Activated gamma-delta T cell treated with Interleukin-2 at 50 U/mL for 16 hours (primary cell): ENCODE results near the gene B4GALT6.

Experiments
- DNase-seq: peaks from one replicate; pipeline ENCODE4 v3.0.0-alpha.2; 2020

Gene B4GALT6

DNA sequence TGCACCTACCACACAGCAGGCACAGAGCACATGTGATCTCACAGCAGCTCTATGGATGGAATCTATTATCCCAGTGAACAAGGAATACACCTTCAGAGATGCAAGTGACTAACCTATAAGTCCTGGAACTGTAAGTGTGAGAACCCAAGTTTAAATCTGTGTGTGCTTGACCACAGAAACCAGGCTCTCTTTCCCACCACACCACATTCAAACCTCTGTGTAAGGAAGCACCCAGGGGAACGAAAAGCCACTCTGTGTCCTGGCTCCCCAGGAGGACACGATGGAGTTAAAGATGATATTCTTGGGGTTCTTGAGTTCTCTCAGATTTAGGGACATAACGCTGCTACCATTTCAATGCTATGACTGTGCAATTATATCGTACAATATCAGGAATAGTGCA is 53.8 kb downstream of the B4GALT6 start:
- DNase-seq, result no peak

DNA sequence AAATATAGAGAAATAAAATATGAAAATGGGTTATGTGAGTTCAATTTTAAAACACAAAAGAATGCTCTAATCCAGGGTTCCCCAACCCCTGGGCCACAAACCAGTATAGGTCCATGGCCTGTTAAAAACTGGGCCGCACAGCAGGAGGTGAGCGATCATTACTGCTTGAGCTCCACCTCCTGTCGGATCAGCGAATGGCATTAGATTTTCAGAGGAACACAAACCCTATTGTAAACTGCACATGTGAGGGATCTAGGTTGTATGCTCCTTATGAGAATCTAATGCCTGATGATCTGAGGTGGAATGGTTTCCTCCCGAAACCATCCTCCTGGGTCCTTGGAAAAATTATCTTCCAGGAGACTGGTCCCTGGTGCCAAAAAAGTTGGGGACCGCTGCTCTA is 58.0 kb downstream of the B4GALT6 start:
- DNase-seq, result no peak

DNA sequence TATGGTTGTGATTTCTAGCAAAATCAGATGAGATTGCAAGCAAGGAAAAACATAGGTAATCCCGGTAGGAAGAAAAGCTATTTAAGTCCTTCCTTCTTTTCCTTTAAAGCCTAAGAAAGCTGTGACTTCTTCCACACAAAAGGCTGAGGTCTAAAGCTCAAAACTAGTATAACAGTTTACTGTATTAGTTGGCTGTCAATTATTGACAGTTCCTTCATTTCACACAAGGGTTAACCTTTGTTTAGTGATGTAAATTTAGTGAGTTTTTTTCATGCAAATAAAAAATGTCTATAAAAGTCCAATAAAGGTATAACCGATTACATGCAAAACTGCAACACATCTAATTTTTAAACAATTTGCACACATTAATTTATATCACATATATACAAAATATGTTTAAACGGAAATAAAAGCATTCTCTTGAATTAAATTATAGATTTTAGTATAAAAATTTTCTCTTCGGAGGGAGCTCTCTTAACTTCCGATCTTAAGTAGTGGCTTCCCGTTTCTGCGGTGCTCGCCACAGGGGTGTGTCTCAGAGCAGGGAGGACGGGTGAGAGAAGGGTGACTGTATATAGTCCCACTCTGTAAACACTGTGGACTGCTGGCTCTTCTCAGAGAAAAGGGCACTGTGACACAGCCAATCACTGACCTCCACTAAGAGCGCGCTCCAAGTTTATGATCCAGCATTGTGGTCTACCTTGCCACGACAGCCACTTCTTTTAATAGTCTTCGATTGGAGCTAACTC is 59.3 kb downstream of the B4GALT6 start:
- DNase-seq, result no peak

DNA sequence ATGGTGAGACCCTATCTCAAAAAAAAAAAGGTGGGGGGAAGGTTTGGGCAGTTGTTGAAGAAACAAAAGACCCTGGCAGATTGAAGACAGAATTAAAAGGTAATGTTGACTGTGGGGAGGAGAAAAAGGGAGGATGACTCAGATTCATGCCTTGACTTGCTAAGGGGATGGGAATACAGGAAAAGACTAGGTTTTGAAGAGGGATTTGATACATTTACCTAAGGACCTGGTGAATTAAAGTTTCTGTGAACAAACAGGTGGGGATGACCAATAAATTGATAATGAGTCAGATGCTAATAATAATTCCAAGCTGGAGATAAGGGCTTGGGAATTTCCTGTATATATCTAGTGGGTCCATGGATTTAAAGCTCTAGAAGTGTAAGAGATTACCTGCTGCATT is 65.1 kb downstream of the B4GALT6 start:
- DNase-seq, result no peak

DNA sequence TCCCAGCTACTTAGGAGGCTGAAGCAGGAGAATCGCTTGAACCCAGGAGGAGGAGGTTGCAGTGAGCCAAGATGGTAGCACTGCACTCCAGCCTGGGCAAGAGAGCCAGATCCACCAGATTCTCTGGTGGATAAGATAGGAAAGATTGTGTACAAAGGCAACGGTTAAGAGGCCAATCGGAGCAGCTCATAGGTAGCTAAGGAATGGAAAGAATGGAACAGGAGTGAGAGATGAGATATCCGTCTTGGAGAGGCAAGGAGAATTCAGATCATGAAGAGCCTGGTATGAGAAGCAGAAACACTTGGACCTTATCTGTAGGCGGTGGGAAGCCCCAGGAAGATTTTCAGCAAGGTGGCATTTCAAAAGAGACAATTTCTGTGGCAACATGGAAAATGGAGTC is 65.6 kb downstream of the B4GALT6 start:
- DNase-seq, result no peak

DNA sequence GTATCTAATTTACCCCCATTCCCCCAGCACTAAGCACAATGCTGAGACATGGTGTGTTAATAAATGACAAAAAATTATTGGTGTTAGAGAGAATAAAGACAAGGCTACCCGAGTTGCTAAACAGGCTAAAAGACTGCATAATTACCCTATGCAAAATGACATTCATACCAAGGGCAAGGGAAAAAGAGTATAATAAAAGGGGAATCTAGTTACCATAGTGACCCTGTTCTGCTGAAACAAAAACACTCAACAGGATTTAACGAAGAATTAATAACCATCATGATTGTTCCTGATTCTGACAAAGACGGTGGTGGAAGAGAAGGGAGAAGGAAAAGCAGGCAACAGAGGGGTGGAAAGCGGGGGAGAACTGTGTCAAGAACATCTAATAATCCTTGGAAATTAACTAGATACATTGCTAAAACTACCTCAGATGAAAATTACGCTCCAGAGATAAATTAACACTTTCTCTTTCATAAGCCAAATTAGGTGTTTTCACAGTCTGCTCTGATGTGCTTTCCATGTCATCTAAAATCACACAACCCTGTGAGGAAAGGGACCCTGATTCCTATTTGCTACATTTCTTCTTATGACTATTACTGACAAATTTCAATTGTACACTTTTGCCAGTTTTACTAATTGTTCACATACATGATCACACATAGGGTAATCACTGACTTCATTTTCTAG is 67.2 kb downstream of the B4GALT6 start:
- DNase-seq, result no peak

DNA sequence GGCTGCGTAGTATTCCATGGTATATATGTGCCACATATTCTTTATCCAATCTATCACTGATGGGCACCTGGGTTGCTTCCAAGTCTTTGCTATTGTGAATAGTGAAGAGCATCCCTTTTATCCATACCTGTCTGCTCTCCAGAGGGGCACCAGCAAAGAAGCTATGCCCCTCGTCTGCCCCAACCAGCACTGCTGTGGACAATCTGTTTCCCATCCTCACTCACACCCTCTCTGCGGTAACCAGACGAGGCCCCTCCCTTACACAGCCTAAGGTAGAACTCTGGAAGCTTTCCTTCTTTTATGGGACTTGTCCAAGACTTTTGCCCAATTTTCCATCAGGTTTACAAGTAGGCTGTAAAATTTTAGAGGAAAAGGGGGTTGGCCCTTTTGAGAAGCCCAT is 67.8 kb downstream of the B4GALT6 start:
- DNase-seq, result no peak

DNA sequence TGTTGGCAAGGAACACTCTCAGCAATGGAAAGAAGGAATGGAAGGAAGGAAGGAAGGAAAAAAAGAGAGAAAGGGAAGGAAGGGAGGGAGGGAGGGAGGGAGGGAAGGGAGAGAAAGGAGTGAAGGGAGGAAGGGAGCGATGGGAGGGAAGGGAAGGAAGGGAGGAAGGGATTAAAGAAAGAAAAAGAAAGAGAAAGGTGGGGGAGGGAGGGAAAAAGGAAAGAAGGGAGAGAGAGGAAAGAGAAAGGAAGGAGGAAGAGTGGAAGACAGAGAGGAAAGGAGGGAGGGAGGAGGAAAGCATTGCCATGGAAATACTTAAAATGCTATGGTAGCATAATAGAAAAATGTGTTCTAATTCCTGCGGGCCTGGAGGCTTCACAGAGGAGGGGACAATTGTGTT is 70.3 kb downstream of the B4GALT6 start:
- DNase-seq, result no peak

DNA sequence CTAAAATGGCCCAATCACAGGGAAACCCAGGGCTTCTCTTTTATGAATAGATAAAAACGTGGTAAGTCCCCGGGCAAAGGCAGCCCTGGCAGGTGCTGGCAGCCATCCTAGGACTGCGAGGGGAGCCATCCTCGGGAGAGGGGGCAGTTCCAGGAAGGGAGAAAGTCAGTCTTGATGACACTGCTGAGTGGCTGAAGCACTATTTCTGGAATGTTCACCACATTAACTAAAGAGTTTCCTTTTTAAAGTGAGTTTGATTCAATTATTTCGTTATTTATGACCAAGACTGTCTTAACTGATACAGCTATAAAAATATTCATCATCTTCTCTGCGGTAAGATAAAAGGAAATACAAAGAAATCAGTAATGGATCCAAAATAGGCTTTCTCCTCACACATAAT is 72.3 kb downstream of the B4GALT6 start:
- no peak for DNase-seq

DNA sequence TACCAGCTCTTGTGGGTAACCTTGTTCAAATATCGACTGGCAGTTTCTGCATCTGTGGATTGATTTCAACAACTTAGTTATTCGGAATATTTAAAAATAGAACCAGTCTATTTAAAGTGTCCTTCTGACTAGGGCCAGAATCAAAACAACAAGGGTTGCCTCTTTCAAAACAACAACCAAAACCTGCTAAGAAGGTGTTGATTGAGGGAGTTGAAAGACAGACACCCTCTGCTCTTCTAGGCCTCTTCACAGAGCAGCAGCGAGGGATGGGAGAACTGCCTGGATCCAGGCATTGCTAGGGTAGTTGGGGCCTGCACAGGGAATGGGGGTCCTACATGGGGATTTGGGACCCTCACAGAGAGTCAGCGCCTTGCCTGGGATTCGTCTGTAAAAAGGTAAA is 72.9 kb downstream of the B4GALT6 start:
- no peak for DNase-seq

DNA sequence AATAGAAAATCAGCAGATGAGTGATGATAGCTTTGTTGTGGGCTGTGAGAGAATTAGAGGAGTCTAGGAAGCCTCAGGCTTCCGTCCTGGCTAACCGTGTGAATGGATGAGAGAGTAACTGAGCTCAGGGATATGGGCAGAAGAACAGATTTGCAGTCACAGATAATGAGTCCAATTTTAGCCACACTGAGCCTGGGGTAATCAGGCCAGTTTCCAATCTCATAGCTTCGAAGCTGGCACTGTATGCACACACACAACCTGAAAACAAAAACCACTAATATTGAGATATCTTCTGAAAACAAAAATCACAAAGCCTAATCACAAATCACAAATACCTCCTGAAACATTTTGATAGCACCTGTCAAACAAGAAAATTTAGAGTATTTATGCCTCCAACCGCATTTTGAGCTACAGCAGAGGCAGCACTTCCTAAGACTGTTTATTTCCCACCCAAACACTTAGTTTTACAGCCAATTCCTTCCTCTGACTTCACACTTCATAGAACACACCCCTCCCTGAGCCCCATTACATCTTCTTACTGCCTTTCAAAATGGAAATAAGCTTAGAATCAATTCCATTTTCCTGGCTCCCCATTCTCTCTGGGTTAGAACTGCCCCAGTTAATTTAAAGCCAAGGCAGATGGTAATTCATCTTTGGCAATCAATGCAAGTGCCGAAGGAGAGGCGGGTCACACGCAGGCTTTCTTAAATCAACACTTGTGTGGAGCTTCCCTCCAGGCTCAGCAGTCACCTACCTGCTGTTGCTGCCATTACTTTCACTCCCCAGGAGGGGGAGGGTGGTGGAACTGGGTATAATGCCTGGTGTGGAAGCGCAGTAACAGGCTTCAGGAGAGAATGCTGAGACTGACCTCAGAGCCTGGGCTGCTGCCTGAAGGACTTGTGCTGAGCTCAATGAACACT is 73.8 kb downstream of the B4GALT6 start:
- DNase-seq, result no peak

DNA sequence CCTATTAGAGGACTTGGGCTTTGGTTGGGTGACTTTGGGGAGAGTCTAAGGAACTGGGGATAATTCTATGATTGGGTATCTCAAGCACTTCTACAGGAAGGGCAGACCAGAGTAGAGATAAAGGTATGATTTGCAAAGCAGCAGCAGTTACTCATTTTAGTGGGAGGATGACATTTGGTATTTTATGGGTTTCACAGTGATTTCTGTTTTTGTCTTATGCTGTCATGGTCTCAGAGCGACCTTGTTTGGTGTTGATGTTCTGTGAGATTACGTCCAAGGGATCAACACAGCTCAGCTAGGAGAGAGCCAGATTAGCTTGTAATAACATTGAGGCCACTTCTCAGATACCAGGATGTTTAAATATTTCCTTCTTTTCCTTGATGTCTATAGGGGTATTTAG is 74.5 kb downstream of the B4GALT6 start:
- DNase-seq, result no peak

DNA sequence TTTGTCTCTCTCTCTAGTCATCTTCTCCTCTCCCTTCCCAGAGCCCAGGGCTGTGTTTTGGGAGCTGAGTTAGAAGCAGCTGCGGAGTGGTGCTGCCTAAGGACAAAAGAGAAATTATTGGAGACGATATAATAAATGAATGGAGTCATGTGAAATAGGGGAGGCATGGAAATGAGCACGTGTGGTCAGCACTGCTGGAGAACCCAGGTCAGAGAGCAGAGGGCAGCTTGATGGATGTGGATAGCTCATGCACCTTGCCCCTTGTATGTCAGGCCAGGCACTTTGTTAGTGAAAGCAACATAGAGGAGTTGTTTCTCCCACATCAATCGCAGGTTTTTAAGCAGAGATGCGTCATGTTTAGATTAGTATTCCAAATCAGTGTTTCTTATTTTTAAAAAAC is 77.0 kb downstream of the B4GALT6 start:
- DNase-seq, result no peak

DNA sequence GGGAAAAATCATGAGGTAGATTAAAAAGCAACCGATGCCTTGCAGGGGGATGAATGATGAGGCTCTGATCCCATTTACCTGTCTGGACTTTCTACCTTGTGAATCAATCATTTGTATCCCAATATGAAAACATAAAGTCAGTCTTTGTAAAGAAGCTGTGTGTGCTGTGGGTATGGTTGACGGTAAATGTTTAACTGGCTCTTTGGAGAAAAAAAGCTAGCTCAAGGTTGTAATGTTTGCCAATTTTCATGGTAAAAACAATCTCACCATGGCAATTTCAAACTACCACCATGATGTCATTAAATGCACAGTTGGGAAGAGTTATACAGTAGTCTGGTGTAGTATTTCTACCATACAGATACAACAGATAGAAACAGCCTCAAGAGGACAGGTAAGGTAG is 78.1 kb downstream of the B4GALT6 start:
- DNase-seq, result no peak

DNA sequence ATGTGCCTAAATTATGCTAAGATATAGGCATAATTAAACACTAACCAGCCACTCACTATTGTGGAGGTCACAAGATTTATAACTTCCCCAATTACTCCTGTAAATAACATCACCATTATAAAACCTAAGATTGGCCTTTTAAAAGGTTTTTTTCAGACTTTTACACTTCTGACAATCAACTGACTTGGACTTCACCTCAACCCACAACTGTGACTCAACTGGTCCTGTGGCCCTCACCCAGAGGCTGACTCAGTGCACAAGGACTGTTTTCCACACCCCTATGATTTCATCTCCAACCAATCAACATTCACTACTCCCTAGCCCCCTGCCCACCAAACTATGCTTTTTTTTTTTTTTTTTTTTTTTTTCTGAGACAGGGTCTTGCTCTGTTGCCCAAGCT is 81.1 kb downstream of the B4GALT6 start:
- DNase-seq, result no peak

DNA sequence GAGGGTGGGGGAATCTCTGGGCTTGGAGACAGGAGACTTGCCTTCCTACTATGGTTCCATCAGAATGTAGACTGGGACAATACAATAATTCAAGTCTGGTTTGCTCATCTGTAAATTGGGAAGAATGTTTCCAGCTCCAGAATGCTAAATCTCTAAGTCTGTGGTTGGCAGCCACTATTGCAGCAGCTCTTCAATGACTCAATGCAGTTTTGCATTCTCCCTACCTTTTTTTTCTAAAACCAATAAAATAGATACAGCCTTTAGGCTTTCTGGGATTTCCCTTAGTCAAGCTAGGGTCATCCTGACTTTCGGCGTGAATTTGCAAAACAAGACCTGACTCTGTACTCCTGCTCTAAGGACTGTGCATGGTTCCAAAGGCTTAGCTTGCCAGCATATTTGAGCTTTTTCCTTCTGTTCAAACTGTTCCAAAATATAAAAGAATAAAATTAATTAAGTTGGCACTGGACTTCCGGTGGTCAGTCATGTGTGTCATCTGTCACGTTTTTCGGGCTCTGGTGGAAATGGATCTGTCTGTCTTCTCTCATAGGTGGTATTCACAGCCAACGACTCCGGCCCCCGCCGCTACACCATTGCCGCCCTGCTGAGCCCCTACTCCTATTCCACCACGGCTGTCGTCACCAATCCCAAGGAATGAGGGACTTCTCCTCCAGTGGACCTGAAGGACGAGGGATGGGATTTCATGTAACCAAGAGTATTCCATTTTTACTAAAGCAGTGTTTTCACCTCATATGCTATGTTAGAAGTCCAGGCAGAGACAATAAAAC is 86.2 kb downstream of the B4GALT6 start:
- DNase-seq, result no peak

DNA sequence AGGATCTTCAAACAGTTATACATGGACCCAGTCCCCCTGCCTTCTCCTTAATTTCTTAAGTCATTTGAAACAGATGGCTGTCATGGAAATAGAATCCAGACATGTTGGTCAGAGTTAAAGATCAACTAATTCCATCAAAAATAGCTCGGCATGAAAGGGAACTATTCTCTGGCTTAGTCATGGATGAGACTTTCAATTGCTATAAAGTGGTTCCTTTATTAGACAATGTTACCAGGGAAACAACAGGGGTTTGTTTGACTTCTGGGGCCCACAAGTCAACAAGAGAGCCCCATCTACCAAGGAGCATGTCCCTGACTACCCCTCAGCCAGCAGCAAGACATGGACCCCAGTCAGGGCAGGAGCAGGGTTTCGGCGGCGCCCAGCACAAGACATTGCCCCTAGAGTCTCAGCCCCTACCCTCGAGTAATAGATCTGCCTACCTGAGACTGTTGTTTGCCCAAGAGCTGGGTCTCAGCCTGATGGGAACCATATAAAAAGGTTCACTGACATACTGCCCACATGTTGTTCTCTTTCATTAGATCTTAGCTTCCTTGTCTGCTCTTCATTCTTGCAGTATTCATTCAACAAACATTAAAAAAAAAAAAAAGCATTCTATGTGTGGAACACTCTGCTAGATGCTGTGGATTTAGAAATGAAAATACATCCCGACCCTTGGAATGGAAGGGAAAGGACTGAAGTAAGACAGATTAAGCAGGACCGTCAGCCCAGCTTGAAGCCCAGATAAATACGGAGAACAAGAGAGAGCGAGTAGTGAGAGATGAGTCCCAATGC is 88.1 kb downstream of the B4GALT6 start:
- no peak for DNase-seq

DNA sequence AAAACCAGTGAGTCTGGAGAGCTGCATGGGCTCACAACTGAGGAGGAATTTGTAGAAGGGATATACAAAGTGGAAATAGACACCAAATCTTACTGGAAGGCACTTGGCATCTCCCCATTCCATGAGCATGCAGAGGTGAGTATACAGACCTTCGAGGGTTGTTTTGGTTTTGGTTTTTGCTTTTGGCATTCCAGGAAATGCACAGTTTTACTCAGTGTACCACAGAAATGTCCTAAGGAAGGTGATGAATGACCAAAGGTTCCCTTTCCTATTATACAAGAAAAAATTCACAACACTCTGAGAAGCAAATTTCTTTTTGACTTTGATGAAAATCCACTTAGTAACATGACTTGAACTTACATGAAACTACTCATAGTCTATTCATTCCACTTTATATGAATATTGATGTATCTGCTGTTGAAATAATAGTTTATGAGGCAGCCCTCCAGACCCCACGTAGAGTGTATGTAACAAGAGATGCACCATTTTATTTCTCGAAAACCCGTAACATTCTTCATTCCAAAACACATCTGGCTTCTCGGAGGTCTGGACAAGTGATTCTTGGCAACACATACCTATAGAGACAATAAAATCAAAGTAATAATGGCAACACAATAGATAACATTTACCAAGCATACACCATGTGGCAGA is 89.1 kb downstream of the B4GALT6 start:
- DNase-seq, result no peak

DNA sequence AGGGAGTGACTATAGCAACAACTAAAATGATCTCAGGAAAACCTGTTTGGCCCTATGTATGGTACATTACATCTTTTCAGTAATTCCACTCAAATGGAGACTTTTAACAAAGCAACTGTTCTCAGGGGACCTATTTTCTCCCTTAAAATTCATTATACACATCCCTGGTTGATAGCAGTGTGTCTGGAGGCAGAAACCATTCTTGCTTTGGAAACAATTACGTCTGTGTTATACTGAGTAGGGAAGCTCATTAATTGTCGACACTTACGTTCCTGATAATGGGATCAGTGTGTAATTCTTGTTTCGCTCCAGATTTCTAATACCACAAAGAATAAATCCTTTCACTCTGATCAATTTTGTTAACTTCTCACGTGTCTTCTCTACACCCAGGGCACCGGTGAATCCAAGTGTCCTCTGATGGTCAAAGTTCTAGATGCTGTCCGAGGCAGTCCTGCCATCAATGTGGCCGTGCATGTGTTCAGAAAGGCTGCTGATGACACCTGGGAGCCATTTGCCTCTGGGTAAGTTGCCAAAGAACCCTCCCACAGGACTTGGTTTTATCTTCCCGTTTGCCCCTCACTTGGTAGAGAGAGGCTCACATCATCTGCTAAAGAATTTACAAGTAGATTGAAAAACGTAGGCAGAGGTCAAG is 91.7 kb downstream of the B4GALT6 start:
- no peak for DNase-seq

DNA sequence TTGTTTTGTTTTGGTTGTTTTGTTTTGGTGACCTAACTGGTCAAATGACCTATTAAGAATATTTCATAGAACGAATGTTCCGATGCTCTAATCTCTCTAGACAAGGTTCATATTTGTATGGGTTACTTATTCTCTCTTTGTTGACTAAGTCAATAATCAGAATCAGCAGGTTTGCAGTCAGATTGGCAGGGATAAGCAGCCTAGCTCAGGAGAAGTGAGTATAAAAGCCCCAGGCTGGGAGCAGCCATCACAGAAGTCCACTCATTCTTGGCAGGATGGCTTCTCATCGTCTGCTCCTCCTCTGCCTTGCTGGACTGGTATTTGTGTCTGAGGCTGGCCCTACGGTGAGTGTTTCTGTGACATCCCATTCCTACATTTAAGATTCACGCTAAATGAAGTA is 92.8 kb downstream of the B4GALT6 start, which contains the start of gene TTR:
TSS of gene TTR (plus strand) at position 250 of the 400 bp plus-strand sequence. CDS start at position 276, 26 bp downstream.
- DNase-seq, result no peak

DNA sequence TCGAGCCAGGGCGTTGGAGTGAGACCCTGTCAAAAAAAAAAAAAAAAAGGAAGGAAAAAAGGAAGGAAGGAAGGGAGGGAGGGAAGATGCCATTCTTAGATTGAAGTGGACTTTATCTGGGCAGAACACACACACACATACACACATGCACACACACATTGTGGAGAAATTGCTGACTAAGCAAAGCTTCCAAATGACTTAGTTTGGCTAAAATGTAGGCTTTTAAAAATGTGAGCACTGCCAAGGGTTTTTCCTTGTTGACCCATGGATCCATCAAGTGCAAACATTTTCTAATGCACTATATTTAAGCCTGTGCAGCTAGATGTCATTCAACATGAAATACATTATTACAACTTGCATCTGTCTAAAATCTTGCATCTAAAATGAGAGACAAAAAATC is 93.3 kb downstream of the B4GALT6 start:
- no peak for DNase-seq
